CD4-positive, alpha-beta T cell treated with Interleukin-15 for 4 hours (primary cell): Measurements from ENCODE around the gene ABTB2.

Source experiments
- DNase-seq: peaks from one replicate; pipeline ENCODE4 v3.0.0-alpha.2; 2020; ENCODE audit warnings: low spot score

Gene ABTB2

DNA sequence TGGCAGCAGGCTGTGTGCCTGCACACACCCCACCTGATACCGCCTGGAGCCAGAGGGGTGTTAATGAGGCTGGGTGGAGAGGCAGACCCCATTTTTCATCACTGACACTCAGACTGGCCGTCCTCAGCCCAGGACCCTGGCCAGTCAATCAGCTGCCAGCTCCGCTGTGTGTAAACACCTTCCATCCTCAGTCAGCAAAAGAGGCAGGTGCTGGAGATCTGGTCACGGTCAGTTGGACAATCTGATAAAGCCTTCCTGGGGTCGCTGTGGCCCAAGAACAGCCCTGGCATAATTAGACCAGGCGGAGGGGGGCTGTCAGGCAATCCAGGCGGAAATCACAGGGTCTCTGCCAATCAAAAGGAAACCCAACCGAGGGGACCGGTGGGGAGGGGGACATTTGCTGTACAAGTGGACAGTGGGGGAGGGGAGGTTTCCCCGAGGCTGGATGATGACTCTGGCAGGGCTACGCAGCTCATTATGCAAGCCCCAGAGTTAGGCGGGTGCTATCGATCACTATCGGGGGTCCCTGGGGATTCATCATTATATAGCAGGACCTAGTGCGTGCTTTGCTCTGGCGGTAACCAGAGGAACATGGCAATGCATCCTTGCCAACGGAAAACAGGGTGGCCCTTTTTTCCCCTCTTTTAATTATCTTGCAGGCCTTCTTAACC, 72.9 kb downstream of the ABTB2 start:
- DNase-seq: no peak

DNA sequence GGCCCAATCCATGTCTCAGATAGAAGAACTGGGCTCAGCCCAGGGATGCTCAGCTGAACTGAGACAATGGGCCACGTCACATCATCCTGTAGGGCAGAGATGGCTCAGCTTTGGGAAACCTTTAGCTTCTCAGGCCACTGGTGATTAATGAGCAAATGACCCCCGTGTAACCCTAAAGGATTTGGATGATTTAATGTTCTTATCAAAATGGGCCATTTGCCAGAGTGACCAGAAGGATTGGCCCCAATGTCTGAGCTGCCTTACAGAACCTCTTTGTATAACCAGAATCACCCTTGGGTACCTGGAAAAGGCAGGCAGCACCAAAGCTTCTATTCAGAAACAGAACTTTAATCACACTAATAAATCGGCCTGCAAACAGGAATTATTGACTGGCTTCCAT, 73.7 kb downstream of the ABTB2 start:
- DNase-seq: no peak

DNA sequence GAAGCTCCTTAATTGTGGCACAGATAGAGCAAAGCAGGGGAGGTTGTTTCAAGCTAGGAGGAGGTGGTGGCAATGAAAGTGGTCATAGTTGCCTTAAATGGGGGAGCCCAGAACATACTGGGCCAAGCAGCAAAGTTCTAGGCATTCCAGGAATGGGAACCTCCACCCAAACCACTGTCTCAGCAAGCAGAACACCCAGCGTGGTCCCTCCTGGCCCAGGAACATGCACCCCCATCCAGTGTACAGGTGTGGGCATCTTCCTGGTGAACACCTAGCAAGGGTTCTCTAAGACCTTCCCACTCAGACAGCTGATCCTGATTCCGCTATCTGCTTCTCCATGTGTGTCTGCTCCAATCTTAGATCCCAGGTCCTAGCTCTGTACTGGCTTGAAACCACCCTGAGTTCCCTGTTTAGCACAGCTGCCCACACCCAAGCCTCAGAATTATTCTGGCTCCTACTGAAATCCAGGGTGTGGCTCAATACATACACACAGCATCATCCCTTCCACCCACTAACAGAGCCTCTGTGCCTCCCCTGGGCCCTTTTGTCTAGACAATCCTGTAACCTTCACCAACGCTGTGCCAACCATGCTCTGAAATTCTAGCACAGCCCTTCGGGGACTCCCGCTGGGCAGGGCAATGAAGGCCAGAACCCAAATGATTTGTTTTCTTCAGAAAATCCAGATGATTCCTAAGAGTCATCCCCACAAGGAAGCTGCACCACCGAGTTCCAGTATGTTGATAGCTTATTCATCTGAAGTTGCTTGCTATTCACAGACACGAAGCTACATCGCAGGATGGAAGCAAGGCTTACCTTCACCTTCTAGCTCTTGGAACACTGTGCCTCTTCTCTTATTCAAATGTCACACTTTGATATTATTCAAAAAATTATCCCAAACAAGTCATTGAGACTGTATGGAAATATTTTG, 76.6 kb downstream of the ABTB2 start:
- no peak for DNase-seq

DNA sequence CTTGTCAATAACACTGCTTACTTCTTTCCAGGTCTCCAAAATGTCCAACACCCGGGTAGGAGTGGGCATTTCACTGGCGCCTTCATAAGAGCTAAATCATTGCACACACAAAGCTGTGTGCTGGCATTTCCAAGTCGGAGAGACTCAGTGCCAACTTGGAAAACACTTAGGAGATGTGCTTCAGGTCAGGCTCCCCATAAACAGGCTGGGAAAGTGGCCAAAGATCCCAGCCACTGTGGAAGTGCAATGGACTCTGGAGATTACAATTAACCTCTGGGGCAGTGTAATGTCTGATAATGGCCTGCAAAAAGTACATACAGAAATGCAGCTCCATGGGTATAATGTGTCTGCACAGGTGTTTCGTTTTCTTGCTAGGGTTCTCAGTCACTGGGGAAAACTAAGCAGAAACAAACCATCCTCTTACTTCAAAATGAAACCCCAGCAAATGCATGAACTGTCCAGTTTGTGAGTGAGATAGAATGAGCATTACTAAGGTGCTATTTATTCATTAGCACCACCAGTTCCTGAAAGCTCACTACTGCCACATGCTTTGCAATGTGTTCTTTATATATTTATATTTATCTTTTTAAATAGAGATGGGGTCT, 79.0 kb downstream of the ABTB2 start:
- no peak for DNase-seq

DNA sequence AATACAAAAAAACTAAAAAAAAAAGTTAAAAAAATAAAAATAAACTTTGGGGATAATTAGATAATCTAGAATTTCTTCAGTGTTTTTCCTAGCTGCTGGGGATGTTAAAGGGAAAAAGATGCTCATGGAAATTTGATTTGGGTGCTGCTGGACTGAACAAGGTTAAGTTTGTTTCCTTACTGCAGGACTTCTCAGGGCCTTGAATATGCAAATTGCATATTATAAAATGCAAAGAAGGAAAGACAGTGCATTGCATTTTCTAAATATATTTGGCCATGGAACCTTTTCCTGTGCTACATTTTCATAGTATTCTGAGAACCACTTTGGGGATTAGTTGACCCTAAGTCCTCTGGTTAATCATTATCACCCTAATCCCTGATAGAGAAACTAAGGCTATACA, 79.6 kb downstream of the ABTB2 start:
- no peak for DNase-seq

DNA sequence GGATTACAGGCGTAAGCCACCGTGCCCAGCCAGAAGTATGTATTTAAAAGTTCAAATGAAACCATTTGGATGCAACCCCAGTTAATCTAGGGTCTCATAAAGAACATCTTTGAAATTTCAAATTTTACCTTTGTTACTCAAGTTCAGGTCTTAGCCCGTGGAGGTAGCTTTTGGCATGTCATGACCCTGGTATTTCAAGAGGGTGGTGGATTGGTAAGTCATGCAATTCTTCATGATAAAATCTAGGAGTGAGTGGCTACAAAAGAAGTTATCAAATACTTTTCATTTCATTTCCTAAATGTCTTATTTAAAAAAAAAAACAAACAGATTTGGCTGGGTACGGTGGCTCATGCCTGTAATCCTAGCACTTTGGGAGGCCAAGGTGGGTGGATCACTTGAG, 80.6 kb downstream of the ABTB2 start:
- no peak for DNase-seq

DNA sequence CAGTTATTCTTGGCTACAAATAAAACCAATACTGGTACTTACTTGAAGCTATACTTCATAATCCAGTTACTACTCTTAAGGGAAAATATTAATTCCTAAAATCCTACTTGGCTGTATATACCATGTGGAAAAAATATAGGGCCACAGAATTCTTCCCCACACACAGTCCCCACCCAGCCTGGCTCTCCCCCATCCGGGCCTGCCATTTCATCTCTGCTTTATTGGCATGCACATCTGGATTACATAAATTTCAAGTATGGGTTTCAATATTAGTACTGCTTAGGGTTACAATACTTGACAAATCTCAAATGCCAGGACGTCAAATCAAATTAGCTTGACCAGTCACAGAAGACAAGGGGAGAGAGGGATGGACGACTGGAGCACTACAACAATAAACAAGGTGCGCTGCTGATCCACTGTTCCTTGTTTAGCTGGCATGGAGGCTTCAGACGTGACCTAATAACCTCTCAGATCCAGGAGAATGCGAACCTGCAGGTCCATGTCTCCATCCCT, 81.4 kb downstream of the ABTB2 start:
- DNase-seq: no peak

DNA sequence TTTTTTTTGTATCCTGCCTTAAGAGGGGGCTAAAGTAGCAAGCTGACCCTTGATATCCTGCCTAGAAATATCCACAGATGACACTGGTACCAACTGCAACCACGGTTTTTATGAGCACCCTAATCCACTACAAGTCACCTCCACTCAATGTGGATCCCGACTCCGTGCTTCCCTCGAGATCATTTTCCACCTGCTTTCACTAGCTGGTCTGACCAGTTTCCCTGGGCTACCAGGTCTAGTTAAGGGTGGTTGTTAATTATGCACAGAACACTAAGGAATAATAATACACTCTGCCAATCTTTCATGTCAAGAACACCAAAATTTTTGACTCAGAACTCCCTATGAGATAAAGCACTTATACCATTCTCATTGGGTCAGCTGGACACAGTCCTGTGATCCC, 82.3 kb downstream of the ABTB2 start:
- no peak for DNase-seq

DNA sequence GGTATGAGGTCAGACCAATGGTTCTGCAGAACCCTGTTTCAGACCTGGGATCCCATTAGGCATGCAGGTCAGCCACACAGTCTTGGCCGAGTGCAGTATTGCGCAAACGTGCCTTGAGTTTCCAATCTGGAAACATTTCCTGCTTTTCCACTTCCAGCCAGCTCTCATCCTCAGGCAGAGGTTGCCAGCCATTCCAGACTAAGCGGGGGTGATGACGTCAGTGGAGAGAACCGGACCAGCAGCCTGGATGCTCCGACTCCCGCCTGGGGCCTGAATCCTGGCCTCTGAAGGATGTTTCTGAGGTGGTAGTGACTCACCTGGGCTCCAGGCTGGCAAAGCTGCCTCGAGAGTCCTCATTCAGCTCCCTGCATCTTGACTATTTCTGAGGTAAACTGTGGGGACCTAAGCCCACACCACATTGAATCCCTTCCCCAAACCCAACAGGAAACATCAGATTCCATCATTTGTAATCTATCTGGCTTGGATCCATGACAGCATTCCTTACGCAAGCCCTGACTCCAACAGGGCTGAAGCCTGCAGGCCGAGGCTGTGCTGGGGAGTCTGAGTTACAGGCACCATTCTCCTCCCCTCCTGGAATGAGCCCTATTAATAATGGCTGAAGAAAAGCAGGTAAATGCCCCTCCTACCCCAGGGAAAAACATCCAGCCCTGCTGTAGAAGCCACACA, 83.0 kb downstream of the ABTB2 start:
- no peak for DNase-seq

DNA sequence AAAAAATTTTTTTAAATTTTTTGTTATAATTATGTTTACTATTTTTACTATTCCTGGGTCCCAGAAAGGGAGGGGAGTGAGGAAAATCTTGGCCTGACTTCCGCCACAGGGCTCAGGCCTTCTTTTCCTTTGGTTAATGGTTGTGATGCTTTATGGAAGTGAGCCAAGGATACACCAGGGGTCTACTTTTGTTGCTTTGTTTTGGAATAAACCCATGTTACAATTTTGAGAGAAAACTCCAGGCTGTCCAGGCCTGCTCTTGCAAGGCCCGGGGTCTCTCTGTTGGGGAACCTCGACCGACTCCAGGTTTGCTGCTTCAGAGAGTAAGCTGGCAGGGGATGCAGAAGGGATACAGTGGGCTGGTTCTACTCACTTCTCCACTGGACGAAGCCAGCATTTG, 84.7 kb downstream of the ABTB2 start:
- no peak for DNase-seq

DNA sequence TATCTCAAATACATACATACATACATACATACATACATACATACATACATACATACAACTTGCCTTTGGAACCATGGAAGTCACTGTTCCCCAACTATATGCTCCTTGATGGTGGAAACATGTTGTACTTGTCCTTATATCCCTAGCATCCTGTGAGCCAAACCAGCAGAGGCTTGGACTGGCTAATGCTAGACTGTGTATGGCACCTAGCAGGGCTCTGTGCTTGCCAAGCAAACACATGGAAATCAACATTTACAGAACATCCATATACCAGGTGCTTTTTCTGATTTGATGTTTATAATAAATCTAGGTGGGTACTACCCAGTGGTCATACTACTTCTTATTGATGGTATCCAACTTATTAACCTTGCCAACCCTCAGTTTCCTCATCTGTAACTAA, 86.1 kb downstream of the ABTB2 start:
- no peak for DNase-seq

DNA sequence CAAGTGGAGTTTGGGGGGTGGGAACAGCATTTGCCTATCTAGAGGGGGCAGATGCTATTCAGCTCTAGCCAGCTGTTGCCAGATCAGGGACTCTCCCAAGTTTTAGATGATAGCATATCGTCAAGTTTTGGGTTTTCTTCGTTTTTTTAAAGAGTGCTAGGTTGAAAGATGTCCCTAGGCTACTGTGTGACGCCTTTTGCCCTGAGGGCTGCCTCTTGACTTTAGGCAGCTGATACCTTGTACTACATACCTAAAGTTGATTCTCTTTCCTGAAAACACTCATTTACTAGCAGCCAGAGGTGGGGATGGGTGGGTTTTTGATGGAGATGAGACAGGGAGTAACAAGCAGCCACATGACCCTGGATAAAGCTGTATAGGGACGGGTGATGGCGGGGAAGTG, 87.1 kb downstream of the ABTB2 start:
- DNase-seq: no peak

DNA sequence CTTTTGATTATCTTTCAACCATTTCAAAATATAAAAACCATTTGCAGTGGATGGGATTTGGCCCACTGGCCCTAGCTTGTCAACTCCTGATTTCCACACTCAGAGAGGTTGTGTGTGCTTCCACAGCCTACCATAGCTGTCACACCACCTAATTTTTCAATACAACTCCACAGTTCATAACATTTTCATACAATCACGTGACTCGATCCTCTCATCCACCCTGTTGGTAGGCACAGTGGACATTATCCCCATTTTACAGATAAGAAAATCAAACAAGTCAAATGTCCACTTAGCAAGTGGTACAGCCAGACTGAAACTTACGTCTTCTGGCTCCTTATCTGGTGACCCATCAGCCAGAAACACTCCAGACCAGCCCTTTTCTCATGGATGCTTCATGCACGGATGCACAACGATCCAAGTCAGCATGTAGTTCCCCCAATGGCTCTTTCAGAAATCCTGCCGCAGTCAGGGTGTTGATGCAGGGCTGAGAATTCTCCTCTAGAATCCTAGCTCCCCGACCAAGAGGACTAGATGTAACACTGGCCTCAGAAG, 88.0 kb downstream of the ABTB2 start:
- no peak for DNase-seq

DNA sequence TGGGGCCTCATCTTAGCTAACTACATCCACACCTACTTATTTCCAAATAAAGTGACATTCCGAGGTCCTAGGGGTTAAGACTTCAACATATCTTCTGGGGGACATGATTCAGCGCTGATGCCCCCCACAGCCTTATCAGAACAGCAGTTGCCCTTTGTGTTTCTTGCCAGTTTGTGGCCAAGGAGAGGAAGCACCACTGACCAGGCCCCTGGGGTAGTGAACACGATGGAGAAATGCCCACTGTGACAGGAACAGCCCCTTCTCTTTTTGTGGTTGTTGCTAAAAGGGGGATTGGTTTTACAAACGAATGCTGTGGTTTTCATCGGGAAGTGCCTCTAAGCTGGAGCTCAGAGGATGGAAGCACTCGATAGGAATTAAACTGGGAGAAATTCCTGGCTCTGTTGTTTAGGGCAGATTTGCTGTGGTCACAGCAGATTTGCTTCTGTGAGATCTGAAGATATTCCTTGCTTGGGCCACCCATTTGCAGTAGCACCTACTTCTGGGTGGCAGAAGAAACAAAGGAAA, 88.8 kb downstream of the ABTB2 start:
- no peak for DNase-seq

DNA sequence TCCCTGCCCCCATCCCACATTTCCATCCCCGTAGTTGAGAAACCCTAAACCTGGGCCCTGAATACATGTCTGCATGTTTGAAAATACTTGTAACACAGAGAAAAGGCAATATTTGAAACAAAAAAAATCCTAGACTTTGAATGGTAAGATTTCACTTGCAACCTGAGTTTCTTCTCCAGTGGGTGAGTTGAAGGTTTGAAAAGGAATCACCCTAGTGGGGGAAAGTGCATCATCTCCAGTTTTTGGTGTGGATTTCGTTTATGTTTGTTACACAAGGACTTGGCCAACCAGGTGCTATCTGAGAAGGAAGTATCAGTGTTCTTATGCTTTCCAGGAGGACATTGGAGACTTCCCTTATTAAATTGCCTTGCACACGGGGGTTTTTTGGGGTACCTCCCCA, 90.4 kb downstream of the ABTB2 start:
- no peak for DNase-seq

DNA sequence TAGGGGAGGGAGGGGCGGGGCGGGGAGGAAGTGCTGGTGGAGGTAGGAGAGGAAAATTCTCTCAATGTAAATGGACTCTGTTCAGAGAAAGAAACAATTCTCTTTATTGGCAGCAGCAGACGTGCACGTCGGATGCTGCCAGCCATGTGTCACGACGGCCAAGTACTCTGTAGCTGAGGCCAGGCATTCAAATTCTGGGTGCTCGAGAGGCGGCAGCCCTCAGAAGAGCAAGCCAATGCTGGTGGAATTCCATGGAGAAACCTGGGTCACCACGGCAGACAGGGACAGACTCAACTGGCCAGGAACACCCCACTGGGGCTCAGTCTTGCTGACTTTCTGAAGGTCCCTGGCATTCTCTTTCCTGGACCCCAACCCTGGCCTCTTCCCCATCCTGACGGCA, 90.8 kb downstream of the ABTB2 start:
- no peak for DNase-seq

DNA sequence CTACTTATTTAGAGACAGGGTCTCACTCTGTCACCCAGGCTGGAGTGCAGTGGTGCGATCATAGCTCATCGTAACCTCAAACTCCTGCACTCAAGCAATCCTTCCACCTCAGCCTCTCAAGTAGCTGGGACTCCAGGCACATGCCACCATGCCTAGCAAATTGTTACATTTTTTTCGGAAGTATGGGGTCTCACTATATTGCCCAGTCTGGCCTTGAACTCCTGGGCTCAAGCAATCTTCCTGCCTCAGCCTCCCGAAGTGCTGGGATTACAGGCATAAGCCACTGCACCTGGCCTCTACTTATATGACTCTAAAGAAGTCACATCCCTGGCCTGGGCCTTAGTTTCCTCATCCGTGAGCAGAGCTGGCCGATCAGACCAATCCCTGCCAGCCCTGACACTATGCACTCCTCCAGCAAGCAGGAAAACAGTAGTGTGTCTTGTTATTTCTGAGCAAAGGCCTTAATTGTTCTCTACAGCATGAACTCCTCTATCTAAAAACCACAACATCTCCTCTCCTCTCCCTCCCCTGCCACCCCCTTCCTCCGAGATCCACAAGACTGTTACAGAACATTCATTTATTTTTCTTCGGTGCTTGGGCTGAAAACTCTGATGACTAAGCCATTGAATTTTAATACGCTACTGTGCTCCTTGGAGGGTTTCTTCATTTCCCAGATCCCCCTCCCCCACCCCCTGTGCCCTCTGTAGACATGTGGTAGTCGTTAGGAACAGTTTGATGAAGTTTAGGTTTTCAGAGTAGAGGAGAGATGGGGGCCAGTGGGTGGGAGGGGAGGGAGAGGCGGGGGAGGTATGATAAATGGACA, 91.5 kb downstream of the ABTB2 start:
- no peak for DNase-seq

DNA sequence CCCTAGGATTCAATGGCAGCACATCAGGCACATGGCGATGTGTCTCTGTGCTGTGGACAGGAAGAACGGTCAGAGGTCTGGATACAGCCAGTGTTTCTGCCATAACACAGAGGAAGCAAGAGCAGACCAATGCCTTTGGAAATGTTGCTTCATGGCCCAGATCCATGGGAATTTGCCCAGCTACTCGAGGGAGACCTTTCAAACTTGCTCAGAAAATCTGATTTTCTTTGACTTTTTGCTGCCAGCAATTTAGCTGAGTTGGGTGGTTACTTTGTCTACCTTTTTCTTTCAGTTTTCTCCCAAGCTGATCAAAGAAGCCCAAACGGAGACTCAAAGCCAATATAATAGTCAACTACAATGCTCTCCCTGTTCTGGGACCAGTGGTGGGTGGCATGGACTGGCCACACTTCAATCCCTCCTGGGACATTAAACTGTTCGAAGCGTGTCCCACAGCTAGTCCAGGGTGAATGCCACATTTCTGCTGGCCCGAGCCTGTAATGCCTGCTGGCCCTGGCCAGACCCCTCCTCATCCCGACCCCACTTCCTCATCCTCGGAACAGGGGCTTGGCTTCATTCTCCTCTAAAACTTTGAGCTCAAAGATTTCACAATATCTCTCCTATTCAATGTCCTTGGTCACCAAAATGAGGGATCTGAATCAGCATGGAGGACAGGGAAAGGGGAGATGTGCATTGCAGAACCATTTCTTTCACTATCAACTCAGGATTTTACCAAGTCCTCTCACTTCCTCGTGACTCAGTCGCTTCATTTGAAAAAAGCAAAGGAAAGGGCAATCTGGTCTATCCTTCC, 93.3 kb downstream of the ABTB2 start:
- DNase-seq: no peak

DNA sequence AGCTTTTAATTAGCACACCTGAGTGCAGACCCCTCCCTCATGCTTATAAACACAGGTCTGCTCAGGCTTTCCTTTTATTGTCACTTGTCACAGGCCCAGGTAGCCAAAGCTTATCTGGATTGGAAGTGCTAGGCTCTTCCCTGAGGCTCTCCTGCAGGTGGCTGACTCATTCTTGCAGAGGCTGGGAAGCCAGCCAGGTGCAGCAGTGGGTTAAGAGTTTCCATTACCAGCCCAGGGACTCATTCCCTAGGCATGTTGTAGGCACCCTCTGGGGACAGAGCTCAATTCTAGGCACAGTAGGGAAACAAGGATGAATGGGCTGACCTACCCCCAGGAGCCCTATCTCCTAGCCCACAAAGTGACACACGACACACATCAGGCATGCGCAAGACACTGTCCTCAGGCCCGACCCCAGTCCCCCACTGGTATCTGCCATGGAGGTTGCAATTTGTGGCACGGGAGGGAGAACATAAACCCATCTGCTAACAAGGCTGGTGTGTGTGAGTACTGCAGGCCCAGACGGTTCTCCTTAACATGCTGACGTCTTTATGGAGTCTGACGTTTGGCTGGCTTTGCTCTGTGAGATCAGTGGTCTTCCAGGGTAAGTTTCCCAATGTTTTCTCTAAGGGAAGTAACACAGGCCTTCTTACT, 94.2 kb downstream of the ABTB2 start:
- DNase-seq: no peak
